Right renal pelvis (tissue), 4 donors: Measurements from ENCODE around the gene MYCN. TPM values are rescaled to one million over a fixed set of nuclear protein-coding genes. Genes with fewer than 3 reads are reported as not detected.

Experiments used
- DNase-seq, 4 donors: peaks; one replicate each; pipeline ENCODE4 v3.0.0-alpha.2; 2013; ENCODE audit warnings: low read depth in 4 of 4, low spot score in 3 of 4, missing footprints in 1 of 4
- polyA plus RNA-seq, 4 donors: library from polyadenylated mRNA; unstranded; fragments of 120-200 nt; gene quantifications; one replicate each; pipeline ENCODE4 v1.2.1, GENCODE V29; 2013; ENCODE audit not compliant: insufficient read length in 4 of 4

The MYCN gene
- polyA plus RNA-seq, 4 donors, result 31.7 to 37.1 (median 36.3) TPM

DNA sequence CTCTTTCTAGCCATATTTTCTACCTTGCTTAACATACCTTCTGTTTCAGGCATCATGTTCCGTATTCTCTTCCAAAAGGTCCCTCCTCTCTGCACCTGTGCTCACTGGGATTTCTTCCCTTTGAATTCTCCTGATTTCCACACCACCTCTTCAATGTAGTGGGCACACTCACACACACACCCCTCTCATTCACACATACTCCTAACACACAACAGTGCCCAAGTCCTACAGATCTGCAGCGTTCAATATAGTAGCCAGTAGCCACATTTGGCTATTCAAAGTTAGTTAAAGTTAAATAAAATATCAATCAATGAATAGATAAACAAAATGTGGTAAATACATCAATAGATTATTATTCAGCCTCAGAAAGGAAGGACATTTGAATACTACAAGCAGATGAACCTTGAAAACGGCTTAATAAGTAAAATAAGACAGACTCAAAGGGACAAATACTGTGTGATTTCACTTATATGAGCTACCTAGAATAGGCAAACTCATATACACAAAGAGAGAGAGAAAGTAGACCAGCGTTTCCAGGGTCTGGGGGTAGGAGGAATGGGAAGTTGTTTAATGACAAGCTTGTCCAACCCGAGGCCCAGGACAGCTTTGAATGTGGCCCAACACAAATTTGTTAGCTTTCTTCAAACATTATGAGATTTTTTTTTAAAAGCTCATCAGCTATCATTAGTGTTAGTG, 34.4 kb downstream of the MYCN start:
- DNase-seq, result no peak

DNA sequence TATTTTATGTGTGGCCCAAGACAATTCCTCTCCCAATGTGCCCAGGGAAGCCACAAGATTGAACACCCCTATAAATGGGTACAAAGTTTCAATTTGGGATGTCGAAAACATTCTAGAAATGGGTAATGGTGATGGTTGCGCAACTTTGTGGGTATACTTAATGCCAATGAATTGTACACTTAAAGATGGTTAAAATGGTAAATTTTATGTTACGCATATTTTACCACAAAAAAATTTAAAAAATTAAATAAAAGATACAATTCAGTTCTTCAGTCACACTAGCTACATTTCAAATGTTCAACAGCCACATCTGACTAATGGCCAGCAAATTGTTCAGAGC, 34.9 kb downstream of the MYCN start:
- DNase-seq, result no peak

DNA sequence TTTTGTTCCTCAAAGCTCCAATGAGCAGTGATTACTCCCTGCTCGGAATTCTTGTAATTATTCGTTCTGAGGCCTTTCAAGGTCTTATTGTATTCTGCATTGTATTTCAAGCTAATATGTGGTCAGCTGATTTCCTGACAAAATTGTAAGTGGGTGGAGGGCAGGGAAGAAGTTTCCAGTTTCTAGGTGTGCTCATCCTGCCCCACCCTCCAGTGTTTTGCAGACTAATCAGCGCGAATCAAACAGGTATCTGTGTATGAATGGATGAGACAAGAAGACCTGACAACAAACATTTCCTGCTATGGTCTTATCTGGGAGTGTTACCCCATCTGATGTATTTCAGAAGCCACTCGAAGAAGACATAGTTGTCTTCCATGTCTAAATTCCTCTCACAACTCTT, 35.3 kb downstream of the MYCN start:
- no peak for DNase-seq

DNA sequence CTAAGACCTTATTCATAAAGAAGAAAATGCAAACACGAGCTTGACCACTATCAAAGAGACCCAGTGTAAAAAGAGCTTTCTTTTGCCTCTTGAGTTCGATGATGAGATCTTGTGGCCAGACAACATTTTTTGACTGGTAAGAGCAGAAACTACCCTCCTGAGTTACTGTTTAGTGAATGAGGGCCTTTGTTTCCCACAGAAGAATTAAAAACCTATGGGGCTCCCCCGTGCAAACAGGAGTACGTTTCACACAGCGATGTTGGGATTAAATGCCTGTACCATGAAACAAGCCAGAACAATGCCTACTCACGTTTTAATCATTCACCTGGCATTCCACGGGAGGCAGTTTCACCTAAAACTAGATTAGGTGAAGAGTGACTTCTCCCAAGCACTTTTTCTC, 36.0 kb downstream of the MYCN start:
- DNase-seq, result no peak

DNA sequence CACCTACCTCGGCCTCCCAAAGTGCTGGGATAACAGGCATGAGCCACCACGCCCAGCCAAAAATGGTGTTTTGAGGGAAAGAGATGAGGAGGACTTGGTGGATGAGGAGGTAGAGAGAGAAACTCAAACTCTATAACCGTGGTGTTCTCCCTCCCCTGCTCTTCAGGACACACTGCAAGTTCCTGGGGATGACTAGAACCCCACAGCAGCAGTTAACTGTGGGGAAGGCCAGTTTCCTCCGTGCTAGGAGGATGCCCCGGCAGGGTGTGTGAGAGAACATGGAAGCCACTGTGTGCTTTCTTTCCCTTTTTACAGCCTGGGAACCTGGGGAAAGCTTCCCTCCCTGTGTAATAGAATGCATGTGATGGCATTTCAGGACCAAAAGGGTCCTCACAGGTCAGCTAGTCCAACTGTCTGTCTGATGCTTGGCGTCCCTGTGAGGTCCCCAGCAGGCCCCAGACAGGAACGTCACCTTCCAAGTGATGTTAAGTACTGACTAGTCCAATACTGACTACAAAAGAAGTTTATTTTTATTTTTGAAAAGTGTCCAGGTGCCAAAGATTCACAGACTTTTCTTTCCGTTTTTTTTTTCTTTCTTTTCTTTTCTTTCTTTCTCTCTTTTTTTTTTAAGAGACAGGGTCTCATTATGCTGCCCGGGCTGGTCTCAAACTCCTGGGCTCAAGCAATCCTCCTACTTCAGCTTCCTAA, 38.9 kb downstream of the MYCN start:
- DNase-seq, result no peak

DNA sequence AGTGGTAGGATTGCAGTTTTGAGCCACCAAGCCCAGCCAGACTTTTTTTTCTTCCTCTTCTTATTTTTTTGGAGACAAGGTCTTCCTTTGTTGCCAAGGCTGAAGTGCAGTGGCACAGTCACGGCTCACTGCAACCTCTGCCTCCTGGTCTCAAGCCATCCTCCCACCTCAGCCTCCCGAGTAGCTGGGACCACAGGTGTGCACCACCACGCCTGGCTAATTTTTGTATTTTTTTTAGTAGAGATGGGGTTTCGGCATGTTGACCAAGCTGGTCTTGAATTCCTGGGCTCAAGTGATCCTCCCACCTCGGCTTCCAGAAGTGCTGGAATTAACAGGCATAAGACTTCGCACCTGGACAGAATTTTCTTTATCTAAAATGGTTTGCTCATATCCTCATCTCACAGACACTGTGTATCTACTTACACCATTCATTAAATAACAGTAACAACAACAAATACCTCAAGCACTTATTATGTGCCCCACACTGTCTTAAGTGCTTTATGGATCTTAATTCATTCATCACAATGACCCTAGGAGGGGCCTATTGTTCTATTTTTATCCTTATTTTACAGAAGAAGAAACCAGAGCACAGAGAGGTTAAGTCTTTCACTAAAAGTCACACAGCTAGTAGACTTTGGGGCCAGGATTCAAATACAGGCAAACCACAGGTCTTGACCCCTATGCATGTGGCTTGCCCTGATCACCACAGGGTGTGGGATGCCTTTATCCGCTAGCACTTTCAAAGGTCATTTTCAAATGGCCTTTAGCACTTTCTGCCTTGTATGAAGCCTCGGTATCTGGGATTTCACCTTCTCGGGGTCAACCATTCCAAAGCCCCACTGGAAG, 39.6 kb downstream of the MYCN start:
- DNase-seq, result no peak

DNA sequence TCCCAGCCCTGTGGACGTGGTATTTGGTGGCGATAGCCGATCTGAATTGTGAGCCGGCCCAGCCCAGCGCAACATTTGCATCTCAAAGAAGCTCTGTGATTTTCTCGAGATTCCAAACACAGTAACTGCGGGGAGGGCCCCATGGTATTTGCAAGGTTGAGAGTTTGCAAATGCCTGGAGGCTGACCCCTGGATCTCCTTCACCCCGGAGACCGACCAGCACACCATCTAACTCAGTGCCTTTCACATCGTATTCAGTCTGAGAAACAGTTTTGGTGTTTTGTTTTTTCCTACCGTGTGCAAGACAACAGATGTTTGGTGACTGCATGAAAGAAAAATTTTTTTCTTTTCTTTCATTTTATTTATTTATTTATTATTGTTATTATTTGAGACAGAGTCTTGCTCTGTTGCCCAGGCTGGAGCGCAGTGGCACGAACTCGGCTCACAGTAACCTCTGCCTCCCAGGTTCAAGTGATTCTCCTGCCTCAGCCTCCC, 40.3 kb downstream of the MYCN start:
- no peak for DNase-seq

DNA sequence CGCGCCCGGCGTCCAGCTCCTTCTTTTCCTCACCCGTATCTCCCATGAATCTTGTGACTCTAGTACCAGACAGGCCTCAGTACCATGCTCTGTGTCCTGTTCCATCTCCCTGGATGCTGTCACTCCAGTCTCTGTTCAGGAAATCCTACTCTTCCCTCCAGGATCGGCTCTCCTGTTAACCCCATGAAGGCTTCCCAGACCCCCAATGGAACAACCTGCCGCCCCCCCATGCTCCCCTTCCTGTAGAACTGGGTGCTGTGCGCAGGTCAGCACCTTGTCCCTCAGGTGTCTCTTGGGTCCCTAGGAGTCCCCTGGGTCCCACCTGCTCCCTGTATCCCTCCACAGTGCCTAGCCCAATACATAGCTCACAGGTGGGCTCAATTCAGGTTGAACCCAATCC, 41.3 kb downstream of the MYCN start:
- DNase-seq, result no peak

DNA sequence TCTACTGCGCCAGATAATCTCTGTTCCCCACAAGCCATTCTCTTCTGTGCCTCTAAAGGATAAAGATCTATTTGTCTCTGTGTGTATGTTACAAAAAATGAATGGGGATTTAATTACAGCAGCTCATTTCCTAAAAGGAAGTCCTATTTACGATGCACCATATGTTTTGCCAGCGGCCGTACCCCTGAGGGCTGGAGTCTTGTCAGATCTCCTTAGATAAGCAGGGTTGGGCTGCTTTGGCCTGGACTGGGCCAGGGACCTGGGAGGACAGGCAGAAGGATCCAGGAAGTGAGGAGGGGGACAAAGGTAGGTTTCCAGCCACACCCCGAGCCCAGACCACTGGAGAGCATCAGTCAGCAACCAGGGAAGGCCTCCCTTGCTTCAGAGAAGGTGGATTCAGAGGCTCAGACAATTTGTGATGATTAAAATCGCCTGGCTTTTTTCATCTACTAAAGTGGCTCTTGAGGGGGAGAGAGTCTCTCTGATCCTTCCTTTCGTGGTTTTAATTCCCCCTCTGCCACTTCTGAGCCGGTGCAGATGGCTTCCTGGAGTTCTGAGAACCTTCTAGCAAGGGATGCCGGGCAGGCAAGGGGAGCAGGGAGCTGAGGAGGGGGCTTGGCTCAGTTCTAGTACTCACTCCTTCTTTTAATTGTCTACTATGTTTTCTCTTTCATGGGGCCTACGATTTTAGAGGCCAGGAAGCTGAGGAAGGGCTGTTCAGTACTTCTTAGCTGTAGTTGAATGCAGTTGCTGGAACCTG, 42.1 kb downstream of the MYCN start:
- no peak for DNase-seq

DNA sequence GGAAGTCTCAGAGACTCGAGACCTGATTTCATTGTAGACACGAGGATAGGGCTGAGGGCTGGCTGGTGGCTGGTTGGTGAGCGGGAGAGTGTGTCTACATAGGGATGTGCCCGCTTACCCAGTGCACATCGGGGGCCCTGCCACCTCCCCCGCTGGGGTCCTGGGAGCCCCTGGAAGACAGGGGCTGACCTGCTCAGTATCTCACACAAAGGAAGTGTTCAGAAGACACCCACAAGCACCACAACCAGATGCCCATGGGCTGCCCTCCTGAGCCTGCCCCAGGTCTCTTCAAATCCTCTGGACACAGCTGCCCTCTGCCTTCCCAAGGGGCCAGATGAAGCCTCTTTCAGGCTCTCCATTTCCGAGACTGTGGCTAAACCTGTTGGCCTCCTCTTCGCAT, 43.1 kb downstream of the MYCN start:
- no peak for DNase-seq

DNA sequence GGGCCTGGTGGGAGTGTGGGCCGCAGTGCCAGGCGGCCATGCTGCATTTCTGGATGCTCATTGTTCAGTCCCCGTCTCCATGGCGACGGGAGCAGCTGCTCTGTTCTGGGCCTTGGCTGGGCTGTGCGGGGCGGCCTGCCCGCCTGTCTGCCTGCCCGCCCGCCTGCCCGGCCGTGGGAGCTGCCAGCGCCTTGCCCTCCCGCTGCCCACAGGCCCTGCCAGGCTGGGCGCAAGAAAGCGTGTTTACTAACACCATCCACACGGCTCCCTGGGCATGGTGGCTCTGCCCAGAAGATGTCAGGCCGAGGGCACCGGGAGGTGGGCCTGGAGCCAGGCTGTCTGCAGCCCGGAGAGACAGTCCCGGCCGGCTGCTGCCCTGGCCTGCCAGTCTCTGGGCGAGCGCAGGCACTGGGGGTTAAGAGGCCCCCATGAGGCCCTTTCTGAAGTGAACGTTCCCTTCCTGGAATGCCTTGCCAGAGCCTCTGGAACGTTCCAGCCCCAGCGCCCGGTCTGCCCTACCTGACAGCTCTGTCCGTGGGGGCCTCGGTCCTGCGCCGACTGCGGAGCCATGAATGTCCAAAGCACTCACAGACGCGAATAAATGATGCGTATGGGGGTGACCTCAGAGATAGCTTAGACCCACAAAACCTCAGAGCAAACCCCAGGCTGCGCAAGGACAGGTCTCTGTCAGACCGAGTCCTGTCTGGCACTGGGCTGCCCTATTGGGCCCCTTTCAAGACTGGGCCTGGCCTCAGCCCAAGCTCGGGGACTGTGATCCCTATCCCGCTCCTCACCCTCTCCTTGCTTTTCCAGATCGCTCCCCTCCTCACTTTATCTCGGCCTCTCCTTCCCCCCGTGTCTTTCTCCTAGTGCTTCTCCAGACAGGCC, 44.3 kb downstream of the MYCN start:
- DNase-seq, result no peak

DNA sequence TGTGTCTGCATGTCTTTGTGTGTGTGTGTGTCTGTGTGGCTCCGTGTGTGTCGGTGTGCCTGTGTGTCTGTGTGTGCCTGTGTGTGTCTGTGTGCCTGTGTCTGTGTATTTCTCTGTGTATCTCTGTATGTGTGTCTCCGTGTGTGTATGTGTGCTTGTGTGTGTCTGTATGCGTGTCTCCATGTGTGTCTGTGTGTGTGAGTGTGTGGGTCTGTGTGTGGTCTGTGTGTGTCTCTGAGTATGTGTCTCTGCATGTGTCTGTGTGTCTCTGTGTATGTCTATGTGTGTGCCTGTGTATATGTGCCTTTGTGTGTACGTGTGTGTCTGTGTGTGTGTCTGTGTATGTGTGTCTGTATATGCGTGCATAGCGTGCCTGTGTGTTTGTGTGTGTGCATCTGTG, 45.2 kb downstream of the MYCN start:
- no peak for DNase-seq

DNA sequence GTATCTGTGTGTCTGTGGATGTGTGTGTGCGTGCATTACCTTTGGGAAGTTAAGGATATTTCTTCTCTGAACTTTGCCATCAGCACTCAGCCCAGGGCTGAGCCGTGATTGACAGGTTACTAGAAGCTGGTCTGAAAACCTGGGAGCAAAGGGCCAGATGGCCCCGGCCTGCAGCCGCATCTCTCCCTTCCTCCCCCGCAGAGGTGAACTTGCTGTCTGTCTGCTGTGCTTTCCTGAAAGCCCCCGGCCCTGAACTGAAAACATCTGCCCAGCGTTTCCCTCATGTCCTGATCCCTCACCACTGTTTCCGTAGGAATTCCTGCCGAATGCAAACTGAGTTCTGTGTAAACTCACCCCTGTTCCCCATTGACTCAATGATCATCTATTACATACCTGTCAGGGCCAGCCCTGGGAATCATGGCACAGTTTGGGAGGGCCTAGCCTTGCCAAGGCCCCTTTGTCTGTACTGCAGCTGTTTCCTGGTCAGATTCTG, 45.8 kb downstream of the MYCN start:
- no peak for DNase-seq

DNA sequence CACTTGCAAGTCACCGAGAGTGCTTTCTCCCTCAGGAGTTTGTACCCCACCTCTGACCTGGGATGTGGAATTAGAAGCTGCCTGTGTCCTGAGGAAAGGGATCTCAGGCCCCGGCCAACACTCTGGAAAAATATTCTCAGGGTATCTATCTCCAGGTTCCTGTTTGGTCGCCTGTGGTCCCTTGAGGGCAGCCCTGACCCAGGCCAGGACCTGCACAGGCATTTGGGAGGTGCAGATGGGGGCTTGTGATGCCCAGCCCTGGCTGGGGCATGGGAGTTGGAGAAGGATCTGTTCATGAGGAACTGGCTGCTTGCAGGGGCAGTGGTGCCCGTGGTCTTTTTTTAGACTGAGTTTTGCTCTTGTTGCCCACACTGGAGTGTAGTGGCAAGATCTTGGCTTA, 46.3 kb downstream of the MYCN start:
- DNase-seq, result no peak

DNA sequence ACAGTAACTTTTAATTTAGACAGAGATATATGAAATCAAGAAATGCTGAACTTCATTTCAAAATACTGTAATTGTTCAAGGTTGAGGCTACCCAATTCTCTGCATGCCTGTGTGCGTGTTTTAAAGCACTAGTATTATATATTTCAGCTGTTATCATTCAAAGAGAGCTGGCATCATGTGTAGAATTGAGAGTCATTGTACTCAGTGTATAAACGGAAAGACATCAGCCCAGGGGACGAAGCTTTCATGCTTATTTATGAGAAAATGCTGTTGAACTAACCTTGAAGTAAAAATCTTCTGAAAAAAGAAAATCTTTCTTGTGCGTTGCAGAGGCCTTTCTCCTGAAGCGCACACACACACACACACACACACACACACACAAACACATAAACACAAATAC, 48.4 kb downstream of the MYCN start:
- no peak for DNase-seq

DNA sequence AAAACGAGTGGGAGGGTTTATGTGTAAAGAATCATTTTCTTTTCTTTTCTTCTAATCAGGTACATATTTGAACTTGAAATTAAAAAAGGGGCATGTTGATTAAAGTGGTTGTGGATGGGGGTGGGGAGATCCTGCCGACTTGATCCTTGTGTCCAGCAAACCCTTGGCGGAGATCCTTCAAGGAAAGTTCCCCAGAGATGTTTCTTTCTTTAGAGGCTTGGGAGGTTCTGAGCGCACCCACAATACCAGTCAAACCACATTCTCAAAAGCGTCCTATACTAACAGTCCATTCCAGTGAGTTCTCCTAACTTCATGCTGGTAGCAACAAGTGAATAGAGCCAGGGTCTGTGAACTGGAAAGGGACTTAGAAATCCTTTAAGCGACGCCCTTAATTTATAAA, 49.2 kb downstream of the MYCN start:
- no peak for DNase-seq

DNA sequence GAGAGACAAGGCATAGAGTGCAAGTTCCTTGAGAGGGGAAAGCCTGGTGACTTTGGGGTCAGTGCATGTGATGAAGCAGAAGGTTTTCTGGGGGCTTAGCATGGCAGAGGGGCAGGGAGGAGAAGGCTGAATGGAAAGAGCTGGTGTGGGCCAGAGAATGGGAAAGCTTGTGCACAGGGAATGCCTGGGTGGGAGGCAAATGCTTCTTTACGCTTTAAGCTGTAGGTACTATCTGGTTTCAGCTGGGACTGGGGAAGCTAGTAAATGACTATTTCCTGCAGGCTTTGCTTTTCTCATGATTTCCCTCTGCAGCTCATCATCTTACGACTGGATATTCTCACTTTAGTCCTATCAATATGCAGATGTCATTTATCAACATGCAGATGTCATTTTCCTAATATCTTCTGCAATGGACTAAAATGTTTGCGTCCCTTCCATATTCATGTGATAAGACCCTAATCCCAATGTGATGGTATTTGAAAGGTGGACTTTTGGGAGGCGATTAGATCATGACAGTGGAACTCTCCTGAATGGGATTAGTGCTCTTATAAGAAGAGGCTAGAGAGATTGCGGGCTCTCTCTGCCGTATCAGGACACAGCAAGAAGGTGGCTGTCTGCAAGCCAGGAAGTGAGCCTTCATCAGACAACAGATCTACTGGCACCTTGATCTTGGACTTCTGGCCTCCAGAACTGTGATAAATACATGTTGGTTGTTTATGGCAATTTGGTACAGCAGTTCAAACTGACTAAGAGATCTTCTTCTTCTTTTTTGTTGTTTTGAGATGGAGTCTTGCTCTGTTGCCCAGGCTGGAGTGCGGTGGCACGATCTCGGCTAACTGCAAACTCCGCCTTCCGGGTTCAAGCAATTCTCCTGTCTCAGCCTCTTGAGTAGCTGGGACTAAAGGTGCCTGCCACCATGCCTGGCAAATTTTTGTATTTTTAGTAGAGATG, 50.1 kb downstream of the MYCN start:
- DNase-seq, result no peak

DNA sequence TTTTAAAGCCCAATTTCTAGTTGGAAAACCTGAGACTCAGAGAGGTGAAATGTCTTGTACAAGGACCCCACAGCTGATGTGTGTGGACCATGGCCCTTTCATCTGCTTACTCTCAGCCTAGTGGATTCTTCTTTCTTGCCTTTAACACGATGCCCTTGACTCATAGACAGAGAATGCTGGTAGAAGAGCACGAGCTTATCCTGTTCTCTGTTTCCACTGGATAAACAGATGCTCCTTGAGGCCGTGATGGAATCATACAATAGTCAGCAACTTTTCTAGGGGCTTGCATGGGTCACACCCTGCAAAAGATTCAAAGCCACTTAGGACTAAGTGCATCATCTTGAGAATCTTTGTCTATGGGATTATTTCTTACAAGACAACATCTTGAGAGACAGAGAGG, 50.9 kb downstream of the MYCN start:
- DNase-seq, result no peak
